WTC11 (cell line): ENCODE results near the gene LMBR1. TPM values are rescaled to one million over a fixed set of nuclear protein-coding genes. Genes with fewer than 3 reads are reported as not detected.

Experiments used
- ATAC-seq: fragments of 200-7000 bp; cut with Tn5 transposase; 2 replicates; pipeline ENCODE4 v1.10.0; 2021; ENCODE audit warnings: mild to moderate bottlenecking, moderate library complexity
- CTCF ChIA-PET: fragments of 300-600 bp; sonication (Branson Sonifier 250); formaldehyde crosslinking; loops from one replicate; lab custom pipeline; 2021; ENCODE audit warnings: antibody characterized with exemption; lab: Charles Lee
- POLR2A ChIA-PET: fragments of 350-600 bp; sonication (Branson Sonifier 250); formaldehyde crosslinking; loops from one replicate; lab custom pipeline; 2021; ENCODE audit warnings: antibody characterized with exemption; lab: Charles Lee
- DNase-seq: peaks from one replicate; pipeline ENCODE4 v3.0.0; 2021; ENCODE audit warnings: low spot score
- H3K27ac Mint-ChIP-seq: 2 replicates; pipeline ENCODE4 v1.8.0; 2021; ENCODE audit warnings: mixed read lengths
- H3K27me3 Mint-ChIP-seq: 2 replicates; pipeline ENCODE4 v1.8.0; 2021; ENCODE audit warnings: low read depth, mild to moderate bottlenecking, moderate library complexity, mixed read lengths
- H3K36me3 Mint-ChIP-seq: 2 replicates; pipeline ENCODE4 v1.8.0; 2021; ENCODE audit warnings: mixed read lengths
- H3K4me1 Mint-ChIP-seq: 2 replicates; pipeline ENCODE4 v1.8.0; 2022; ENCODE audit warnings: mixed read lengths
- H3K4me3 Mint-ChIP-seq: 2 replicates; pipeline ENCODE4 v1.8.0; 2021; ENCODE audit warnings: mild to moderate bottlenecking, moderate library complexity, mixed read lengths
- H3K9me3 Mint-ChIP-seq: 2 replicates; pipeline ENCODE4 v1.8.0; 2021; ENCODE audit warnings: mixed read lengths
- AR ChIP-seq: fragments of 250-450 bp; sonication (Bioruptor Pico); IDR thresholded peaks from 2 replicates; pipeline ENCODE4 v1.9.0; 2021; ENCODE audit warnings: mild to moderate bottlenecking
- ARID4B ChIP-seq: sonication (generic); formaldehyde crosslinking; IDR thresholded peaks from 2 replicates; pipeline ENCODE4 v1.8.0; 2023; ENCODE audit warnings: missing genetic modification reagents, mild to moderate bottlenecking, borderline replicate concordance
- ESRRA ChIP-seq: sonication (generic); formaldehyde crosslinking; IDR thresholded peaks from 2 replicates; pipeline ENCODE4 v1.8.1; 2022; ENCODE audit warnings: mild to moderate bottlenecking, missing genetic modification reagents, borderline replicate concordance
- NR1H2 ChIP-seq: sonication (generic); formaldehyde crosslinking; IDR thresholded peaks from 2 replicates; pipeline ENCODE4 v1.9.0; 2021; ENCODE audit warnings: mild to moderate bottlenecking, moderate library complexity, missing genetic modification reagents
- PRRX2 ChIP-seq: fragments of 250-450 bp; sonication (Bioruptor Pico); IDR thresholded peaks from 2 replicates; pipeline ENCODE4 v1.8.0; 2021; ENCODE audit warnings: mild to moderate bottlenecking
- SMAD3 ChIP-seq: sonication (generic); formaldehyde crosslinking; IDR thresholded peaks from 2 replicates; pipeline ENCODE4 v1.8.0; 2022; ENCODE audit warnings: missing genetic modification reagents, mild to moderate bottlenecking, borderline replicate concordance
- STAT6 ChIP-seq: sonication (generic); formaldehyde crosslinking; conservative IDR thresholded peaks from 2 replicates; pipeline ENCODE4 v1.8.1; 2023; ENCODE audit warnings: mild to moderate bottlenecking, low read depth, missing genetic modification reagents, moderate library complexity
- TEAD4 ChIP-seq: sonication (generic); formaldehyde crosslinking; IDR thresholded peaks from 2 replicates; pipeline ENCODE4 v1.8.0; 2022; ENCODE audit warnings: mild to moderate bottlenecking, missing genetic modification reagents
- TP53 ChIP-seq: sonication (generic); formaldehyde crosslinking; IDR thresholded peaks from 2 replicates; pipeline ENCODE4 v1.8.1; 2023; ENCODE audit warnings: mild to moderate bottlenecking, missing genetic modification reagents
- ZBTB21 ChIP-seq: sonication (generic); formaldehyde crosslinking; IDR thresholded peaks from 2 replicates; pipeline ENCODE4 v1.8.1; 2023; ENCODE audit warnings: mild to moderate bottlenecking, missing genetic modification reagents, borderline replicate concordance
- ZMAT4 ChIP-seq: fragments of 250-450 bp; sonication (Bioruptor Pico); IDR thresholded peaks from 2 replicates; pipeline ENCODE4 v1.9.0; 2021; ENCODE audit warnings: mild to moderate bottlenecking
- ZNF138 ChIP-seq: sonication (generic); formaldehyde crosslinking; conservative IDR thresholded peaks from 2 replicates; pipeline ENCODE4 v1.8.1; 2022; ENCODE audit warnings: mild to moderate bottlenecking, moderate library complexity, missing genetic modification reagents
- total RNA-seq: library from RNA; stranded (reverse); gene quantifications from 3 replicates; pipeline ENCODE4 v1.2.3, GENCODE V29; 2021

The LMBR1 gene
- total RNA-seq, 1 experiment from 2014 or later, result 55.6 TPM

GRCh38 chr7:156778201-156778600 lies 114.8 kb downstream of the LMBR1 start:
- POLR2A ChIA-PET, result no interaction called here
- Mint-ChIP-seq H3K9me3 (peaks cover 4% of the 10 kb centered on the region; the same call in 1 of the 2 replicates), H3K4me3 (no peak overlapping the region), H3K27ac (no peak overlapping the region), H3K36me3 (peaks cover 3% of the 10 kb centered on the region; the same call in 1 of the 2 replicates), H3K27me3 (no peaks in the 10 kb centered on the region), H3K4me1 (peaks cover 3% of the 10 kb centered on the region; the same call in 1 of the 2 replicates)
- TF ChIP-seq AR (CRISPR knock-in tag), result no peak
- ATAC-seq (no peak), DNase-seq (no peak)
- CTCF ChIA-PET, result interaction anchor here (1.2 to 2.5 kb wide), 2 partner anchors 9 to 25 kb away, joined by 4 to 13 read pairs; no protein-coding TSS in a partner anchor

GRCh38 chr7:156777364-156778069 lies 115.5 kb downstream of the LMBR1 start:
- ATAC-seq (no peak), DNase-seq (no peak)
- ChIA-PET POLR2A (interaction anchor here (0.7 kb wide), 1 partner anchor 172 kb away, joined by 5 read pairs; no protein-coding TSS in a partner anchor), CTCF (interaction anchor here (0.6 to 2.5 kb wide), 3 partner anchors 9 to 150 kb away, joined by 4 to 13 read pairs (median 4); no protein-coding TSS in a partner anchor)
- peaks cover 3% of the 10 kb centered on the region; the same call in 1 of the 2 replicates for H3K4me1 Mint-ChIP-seq
- H3K9me3 Mint-ChIP-seq, result peaks cover 4% of the 10 kb centered on the region; the same call in 1 of the 2 replicates
- no peak overlapping the region for H3K27ac Mint-ChIP-seq
- H3K4me3 Mint-ChIP-seq, result no peak overlapping the region
- TF ChIP-seq NR1H2 (CRISPR knock-in tag) (no peak), TP53 (CRISPR knock-in tag) (no peak), SMAD3 (CRISPR knock-in tag) (no peak), ZMAT4 (no peak)
- no peaks in the 10 kb centered on the region for H3K27me3 Mint-ChIP-seq
- H3K36me3 Mint-ChIP-seq, result peaks cover 3% of the 10 kb centered on the region; the same call in 1 of the 2 replicates

GRCh38 chr7:156776527-156776926 lies 116.5 kb downstream of the LMBR1 start:
- POLR2A ChIA-PET, result interaction anchor here (0.7 kb wide), 1 partner anchor 173 kb away, joined by 5 read pairs; no protein-coding TSS in a partner anchor

More at GRCh38 chr7:156776527-156776926, 116.5 kb downstream of the LMBR1 start:
- H3K9me3 Mint-ChIP-seq, result peaks cover 4% of the 10 kb centered on the region; the same call in 1 of the 2 replicates
- H3K36me3 Mint-ChIP-seq, result peaks cover 3% of the 10 kb centered on the region; the same call in 1 of the 2 replicates
- no peak overlapping the region for H3K4me3 Mint-ChIP-seq
- H3K4me1 Mint-ChIP-seq, result peaks cover 3% of the 10 kb centered on the region; the same call in 1 of the 2 replicates
- TF ChIP-seq STAT6 (CRISPR knock-in tag) (no peak), ESRRA (no peak), ZNF138 (no peak), ZBTB21 (CRISPR knock-in tag) (no peak), ARID4B (no peak), PRRX2 (CRISPR knock-in tag) (no peak), TEAD4 (no peak)
- TF ChIP-seq, all 79 proteins: peak for 0
- DNase-seq, result no peak
- H3K27ac Mint-ChIP-seq, result no peak overlapping the region
- H3K27me3 Mint-ChIP-seq, result no peaks in the 10 kb centered on the region
- ATAC-seq, result no peak
- CTCF ChIA-PET, result interaction anchor here (0.6 kb wide), 1 partner anchor 149 kb away, joined by 4 read pairs; no protein-coding TSS in a partner anchor
